IPS-20b (cell line): ENCODE data around the gene MEGF6.

Source experiments
- H3K27ac ChIP-seq: one replicate; pipeline ENCODE4 v1.5.1; 2013; ENCODE audit warnings: low read length
- H3K27me3 ChIP-seq: 2 replicates; pipeline ENCODE4 v1.6.1; 2013; ENCODE audit warnings: mild to moderate bottlenecking, low read length, inconsistent platforms; ENCODE audit not compliant: insufficient read depth
- H3K36me3 ChIP-seq: 2 replicates; pipeline ENCODE4 v1.6.1; 2013; ENCODE audit warnings: low read depth, mild to moderate bottlenecking, inconsistent platforms, low read length, moderate library complexity; ENCODE audit not compliant: insufficient read depth
- H3K4me1 ChIP-seq: 2 replicates; pipeline ENCODE4 v1.6.1; 2013; ENCODE audit warnings: mild to moderate bottlenecking, control low read depth, inconsistent platforms, low read length, moderate library complexity; ENCODE audit not compliant: insufficient read depth
- H3K4me3 ChIP-seq: 2 replicates; pipeline ENCODE4 v1.5.1; 2013; ENCODE audit warnings: mild to moderate bottlenecking, low read length, inconsistent platforms
- H3K9ac ChIP-seq: 2 replicates; pipeline ENCODE4 v1.6.1; 2013; ENCODE audit warnings: low read depth, mild to moderate bottlenecking, inconsistent platforms, low read length, moderate library complexity
- H3K9me3 ChIP-seq: 2 replicates; pipeline ENCODE4 v1.6.1; 2013; ENCODE audit warnings: mild to moderate bottlenecking, low read depth, low read length, inconsistent platforms; ENCODE audit not compliant: insufficient read depth

The MEGF6 gene

GRCh38 chr1:3523980-3524379 is 87.3 kb downstream of the MEGF6 start:
- Histone ChIP-seq H3K4me1 (no peaks in the 10 kb centered on the region), H3K9me3 (no peaks in the 10 kb centered on the region), H3K4me3 (no peak overlapping the region), H3K9ac (no peak overlapping the region), H3K27ac (no peak overlapping the region), H3K36me3 (no peaks in the 10 kb centered on the region), H3K27me3 (no peaks in the 10 kb centered on the region)

GRCh38 chr1:3522564-3523265 is 88.6 kb downstream of the MEGF6 start:
- H3K36me3 ChIP-seq = no peaks in the 10 kb centered on the region
- H3K4me3 ChIP-seq = no peak overlapping the region
- no peak overlapping the region for H3K27ac ChIP-seq
- H3K9ac ChIP-seq = no peak overlapping the region
- no peaks in the 10 kb centered on the region for H3K9me3 ChIP-seq
- H3K27me3 ChIP-seq = no peaks in the 10 kb centered on the region
- H3K4me1 ChIP-seq = no peaks in the 10 kb centered on the region

GRCh38 chr1:3522112-3522511 is 89.2 kb downstream of the MEGF6 start:
- Histone ChIP-seq H3K9ac (no peak overlapping the region), H3K27me3 (no peaks in the 10 kb centered on the region), H3K9me3 (no peaks in the 10 kb centered on the region), H3K4me3 (no peak overlapping the region), H3K27ac (no peak overlapping the region), H3K36me3 (no peaks in the 10 kb centered on the region), H3K4me1 (no peaks in the 10 kb centered on the region)

GRCh38 chr1:3521426-3521825 is 89.9 kb downstream of the MEGF6 start:
- H3K36me3 ChIP-seq = no peaks in the 10 kb centered on the region
- H3K27me3 ChIP-seq = no peaks in the 10 kb centered on the region
- no peaks in the 10 kb centered on the region for H3K9me3 ChIP-seq
- no peak overlapping the region for H3K27ac ChIP-seq
- no peaks in the 10 kb centered on the region for H3K4me1 ChIP-seq
- H3K9ac ChIP-seq = no peak overlapping the region
- no peak overlapping the region for H3K4me3 ChIP-seq

GRCh38 chr1:3520419-3521378 is 90.6 kb downstream of the MEGF6 start:
- H3K4me3 ChIP-seq = no peak overlapping the region
- no peaks in the 10 kb centered on the region for H3K36me3 ChIP-seq
- H3K4me1 ChIP-seq = no peaks in the 10 kb centered on the region
- no peaks in the 10 kb centered on the region for H3K9me3 ChIP-seq
- H3K27ac ChIP-seq = no peak overlapping the region
- H3K27me3 ChIP-seq = no peaks in the 10 kb centered on the region
- no peak overlapping the region for H3K9ac ChIP-seq

GRCh38 chr1:3519301-3519885 is 91.9 kb downstream of the MEGF6 start:
- H3K9me3 ChIP-seq = no peaks in the 10 kb centered on the region
- H3K4me1 ChIP-seq = no peaks in the 10 kb centered on the region
- no peak overlapping the region for H3K4me3 ChIP-seq
- H3K27ac ChIP-seq = no peak overlapping the region
- no peaks in the 10 kb centered on the region for H3K36me3 ChIP-seq
- no peak overlapping the region for H3K9ac ChIP-seq
- no peaks in the 10 kb centered on the region for H3K27me3 ChIP-seq

GRCh38 chr1:3518756-3519155 is 92.6 kb downstream of the MEGF6 start:
- Histone ChIP-seq H3K27me3 (no peaks in the 10 kb centered on the region), H3K9me3 (no peaks in the 10 kb centered on the region), H3K4me3 (no peak overlapping the region), H3K27ac (no peak overlapping the region), H3K36me3 (no peaks in the 10 kb centered on the region), H3K9ac (no peak overlapping the region), H3K4me1 (no peaks in the 10 kb centered on the region)

GRCh38 chr1:3518256-3518655 is 93.1 kb downstream of the MEGF6 start:
- Histone ChIP-seq H3K4me1 (no peaks in the 10 kb centered on the region), H3K4me3 (no peak overlapping the region), H3K9me3 (no peaks in the 10 kb centered on the region), H3K27me3 (no peaks in the 10 kb centered on the region), H3K9ac (no peak overlapping the region), H3K27ac (no peak overlapping the region), H3K36me3 (no peaks in the 10 kb centered on the region)

- H3K9ac ChIP-seq = no peak overlapping the region
- H3K27me3 ChIP-seq = no peaks in the 10 kb centered on the region
- H3K9me3 ChIP-seq = no peaks in the 10 kb centered on the region
- no peak overlapping the region for H3K27ac ChIP-seq
- no peaks in the 10 kb centered on the region for H3K4me1 ChIP-seq
- no peaks in the 10 kb centered on the region for H3K36me3 ChIP-seq
- no peak overlapping the region for H3K4me3 ChIP-seq
These were observed 94.2 kb downstream of the MEGF6 start for GRCh38 chr1:3516911-3517675.

GRCh38 chr1:3516481-3516869 is 94.8 kb downstream of the MEGF6 start:
- no peak overlapping the region for H3K4me3 ChIP-seq
- H3K4me1 ChIP-seq = no peaks in the 10 kb centered on the region
- H3K9me3 ChIP-seq = no peaks in the 10 kb centered on the region
- H3K27me3 ChIP-seq = no peaks in the 10 kb centered on the region
- no peak overlapping the region for H3K9ac ChIP-seq
- H3K36me3 ChIP-seq = no peaks in the 10 kb centered on the region
- no peak overlapping the region for H3K27ac ChIP-seq

- no peaks in the 10 kb centered on the region for H3K36me3 ChIP-seq
- no peak overlapping the region for H3K4me3 ChIP-seq
- no peak overlapping the region for H3K27ac ChIP-seq
- no peaks in the 10 kb centered on the region for H3K4me1 ChIP-seq
- H3K27me3 ChIP-seq = no peaks in the 10 kb centered on the region
- H3K9ac ChIP-seq = no peak overlapping the region
- no peaks in the 10 kb centered on the region for H3K9me3 ChIP-seq
These were observed 95.4 kb downstream of the MEGF6 start for GRCh38 chr1:3515774-3516480.
